ENCODE measurements around the gene HCN3. TPM values are rescaled to one million over a fixed set of nuclear protein-coding genes. Genes with fewer than 3 reads are reported as not detected.

The HCN3 gene
- total and polyA plus RNA-seq, 2 donors (not counting 3 experiments of a cell fraction or from before 2014, with no cell fraction given) = 3.3 to 4.1 TPM

DNA sequence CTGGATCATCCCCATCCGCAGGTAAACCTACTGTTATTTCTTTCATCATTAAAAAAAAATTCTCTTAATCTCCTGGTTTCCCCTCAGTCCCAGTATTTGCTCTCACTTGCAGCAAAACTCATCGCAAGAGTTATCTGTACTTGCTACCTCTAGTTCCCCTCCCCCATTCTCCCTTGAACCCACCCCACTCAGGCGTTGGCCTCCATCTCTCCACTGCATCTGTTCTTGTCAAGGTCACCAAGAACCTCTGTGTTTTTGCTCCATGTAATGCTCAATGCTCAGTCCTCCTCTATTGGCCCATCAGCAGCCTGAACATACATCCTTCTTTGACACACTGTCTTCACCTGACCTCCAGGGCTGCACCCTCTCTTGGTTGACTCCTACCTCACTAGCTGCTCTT, 19.4 kb downstream of the HCN3 start:
- no peak overlapping the region for H3K4me2 ChIP-seq (ENCODE audit: insufficient read depth, low read length)
- TF ChIP-seq MYC (IDR thresholded peaks at IDR 0.05; ENCODE audit: low read depth, low read length) (no peak), JUN (IDR thresholded peaks at IDR 0.05; ENCODE audit: borderline replicate concordance, insufficient read depth, insufficient read length, low read depth) (no peak), EZH2 (IDR thresholded peaks at IDR 0.05; ENCODE audit: borderline replicate concordance, low read depth, low read length, severe bottlenecking) (no peak), FOS (IDR thresholded peaks at IDR 0.05; ENCODE audit: borderline replicate concordance, insufficient read depth, low read length) (no peak), GATA2 (IDR thresholded peaks at IDR 0.05; ENCODE audit: insufficient read depth, insufficient read length, low read depth, low read length) (no peak)
- TF ChIP-seq, protein P1, sequence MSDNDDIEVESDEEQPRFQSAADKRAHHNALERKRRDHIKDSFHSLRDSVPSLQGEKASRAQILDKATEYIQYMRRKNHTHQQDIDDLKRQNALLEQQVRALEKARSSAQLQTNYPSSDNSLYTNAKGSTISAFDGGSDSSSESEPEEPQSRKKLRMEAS (IDR thresholded peaks at IDR 0.05; ENCODE audit: insufficient read depth, insufficient read length) = no peak
- no peaks in the 10 kb centered on the region for H3K4me1 ChIP-seq (ENCODE audit: control insufficient read depth, extremely low read depth, insufficient read depth, low read length)
- no peak for DNase-seq (ENCODE audit: low read depth, low spot score)
- H3K9ac ChIP-seq (replicated peaks; ENCODE audit: extremely low read depth, insufficient read depth, low read length) = no peak overlapping the region
- no peak for FAIRE-seq
- no peaks in the 10 kb centered on the region for H3K9me1 ChIP-seq (replicated peaks; ENCODE audit: control insufficient read depth, extremely low read depth, insufficient read depth, low read length)
- H2AFZ ChIP-seq (ENCODE audit: low read depth, low read length) = no peak overlapping the region
- no peak overlapping the region for H3K4me3 ChIP-seq (replicated peaks in 1 of 3; ENCODE audit: insufficient read depth in 1 of 3, low read depth in 1 of 3, low read length in 3 of 3)
- dilution Hi-C loops (cut with MboI; ENCODE audit: extremely low pct_ligation_motif_present, low sequenced_read_pairs) (no loop called here), intact Hi-C loops (cut with micrococcal nuclease) (no loop called here)
- H4K20me1 ChIP-seq (replicated peaks; ENCODE audit: control insufficient read depth, extremely low read depth, insufficient read depth, low read length) = no peaks in the 10 kb centered on the region
- ChIA-PET CTCF (interaction anchor here (0.5 kb wide), 1 partner anchor 19 kb away, joined by 3 read pairs; no protein-coding TSS in a partner anchor), POLR2A (no interaction called here)
- H3K27me3 ChIP-seq (ENCODE audit: control insufficient read depth in 2 of 2, insufficient read depth in 2 of 2, low read length in 2 of 2) = peaks cover 36 to 40% of the 10 kb centered on the region in 2 experiments
- H3K9me3 ChIP-seq (replicated peaks; ENCODE audit: control insufficient read depth, insufficient read depth, low read length) = no peaks in the 10 kb centered on the region
- no peaks in the 10 kb centered on the region for H3K79me2 ChIP-seq (ENCODE audit: control insufficient read depth, insufficient read depth, low read length)
- H3K36me3 ChIP-seq (ENCODE audit: control insufficient read depth in 2 of 2, extremely low read depth in 1 of 2, insufficient read depth in 2 of 2, low read length in 2 of 2) = no peaks in the 10 kb centered on the region
- H3K27ac ChIP-seq (ENCODE audit: insufficient read depth, low read depth, low read length) = no peak overlapping the region
- BruUV-seq (replicated peaks) = no TSS peak

DNA sequence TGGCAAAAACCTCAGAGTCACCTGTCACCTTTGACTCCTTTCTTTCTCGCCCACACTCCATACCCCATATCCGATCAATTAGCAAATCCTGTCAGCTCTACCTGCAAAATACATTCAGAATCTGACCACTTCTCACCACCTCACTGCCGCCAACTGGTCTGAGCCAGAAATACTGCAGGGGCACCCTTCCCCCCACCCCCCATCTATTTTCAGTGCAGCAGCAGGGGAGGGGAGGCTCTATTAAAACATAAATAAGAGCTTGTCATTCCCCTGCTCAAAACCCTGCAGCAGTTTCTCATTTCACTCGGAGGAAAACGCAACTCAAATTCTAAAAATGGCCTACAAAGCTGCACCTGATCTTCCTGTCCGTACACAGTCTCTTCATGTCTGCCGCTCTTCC, 20.1 kb downstream of the HCN3 start:
- H3K4me3 ChIP-seq (replicated peaks in 1 of 3; ENCODE audit: insufficient read depth in 1 of 3, low read depth in 1 of 3, low read length in 3 of 3) = no peak overlapping the region
- TF ChIP-seq FOS (IDR thresholded peaks at IDR 0.05; ENCODE audit: borderline replicate concordance, insufficient read depth, low read length) = no peak
- TF ChIP-seq MYC (IDR thresholded peaks at IDR 0.05; ENCODE audit: low read depth, low read length) = no peak
- TF ChIP-seq POLR2A (IDR thresholded peaks at IDR 0.05; ENCODE audit: low read depth, low read length) = no peak
- TF ChIP-seq EZH2 (IDR thresholded peaks at IDR 0.05; ENCODE audit: borderline replicate concordance, low read depth, low read length, severe bottlenecking) = no peak
- TF ChIP-seq GATA2 (IDR thresholded peaks at IDR 0.05; ENCODE audit: insufficient read depth, insufficient read length, low read depth, low read length) = no peak
- TF ChIP-seq, protein P1 (IDR thresholded peaks at IDR 0.05; ENCODE audit: insufficient read depth, insufficient read length) = no peak
- no peak for TF ChIP-seq JUN (IDR thresholded peaks at IDR 0.05; ENCODE audit: borderline replicate concordance, insufficient read depth, insufficient read length, low read depth)
- TF ChIP-seq, protein P2, sequence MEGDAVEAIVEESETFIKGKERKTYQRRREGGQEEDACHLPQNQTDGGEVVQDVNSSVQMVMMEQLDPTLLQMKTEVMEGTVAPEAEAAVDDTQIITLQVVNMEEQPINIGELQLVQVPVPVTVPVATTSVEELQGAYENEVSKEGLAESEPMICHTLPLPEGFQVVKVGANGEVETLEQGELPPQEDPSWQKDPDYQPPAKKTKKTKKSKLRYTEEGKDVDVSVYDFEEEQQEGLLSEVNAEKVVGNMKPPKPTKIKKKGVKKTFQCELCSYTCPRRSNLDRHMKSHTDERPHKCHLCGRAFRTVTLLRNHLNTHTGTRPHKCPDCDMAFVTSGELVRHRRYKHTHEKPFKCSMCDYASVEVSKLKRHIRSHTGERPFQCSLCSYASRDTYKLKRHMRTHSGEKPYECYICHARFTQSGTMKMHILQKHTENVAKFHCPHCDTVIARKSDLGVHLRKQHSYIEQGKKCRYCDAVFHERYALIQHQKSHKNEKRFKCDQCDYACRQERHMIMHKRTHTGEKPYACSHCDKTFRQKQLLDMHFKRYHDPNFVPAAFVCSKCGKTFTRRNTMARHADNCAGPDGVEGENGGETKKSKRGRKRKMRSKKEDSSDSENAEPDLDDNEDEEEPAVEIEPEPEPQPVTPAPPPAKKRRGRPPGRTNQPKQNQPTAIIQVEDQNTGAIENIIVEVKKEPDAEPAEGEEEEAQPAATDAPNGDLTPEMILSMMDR (IDR thresholded peaks at IDR 0.05; ENCODE audit: extremely low read depth in 1 of 2, insufficient read depth in 1 of 2, low read depth in 1 of 2, low read length in 2 of 2) = no peak
- no peak for FAIRE-seq
- POLR2A ChIA-PET = no interaction called here
- dilution Hi-C loops (cut with MboI; ENCODE audit: extremely low pct_ligation_motif_present, low sequenced_read_pairs) (no loop called here), intact Hi-C loops (cut with micrococcal nuclease) (no loop called here)
- peaks cover 36 to 40% of the 10 kb centered on the region in 2 experiments for H3K27me3 ChIP-seq (ENCODE audit: control insufficient read depth in 2 of 2, insufficient read depth in 2 of 2, low read length in 2 of 2)
- H3K36me3 ChIP-seq (ENCODE audit: control insufficient read depth in 2 of 2, extremely low read depth in 1 of 2, insufficient read depth in 2 of 2, low read length in 2 of 2) = no peaks in the 10 kb centered on the region
- no peak overlapping the region for H3K27ac ChIP-seq (ENCODE audit: insufficient read depth, low read depth, low read length)
- no TSS peak for BruUV-seq (replicated peaks)
- no peaks in the 10 kb centered on the region for H4K20me1 ChIP-seq (replicated peaks; ENCODE audit: control insufficient read depth, extremely low read depth, insufficient read depth, low read length)
- no peak for DNase-seq (ENCODE audit: low read depth, low spot score)
- no peaks in the 10 kb centered on the region for H3K79me2 ChIP-seq (ENCODE audit: control insufficient read depth, insufficient read depth, low read length)
- H3K9me3 ChIP-seq (replicated peaks; ENCODE audit: control insufficient read depth, insufficient read depth, low read length) = no peaks in the 10 kb centered on the region
- no peak overlapping the region for H2AFZ ChIP-seq (ENCODE audit: low read depth, low read length)
- H3K9ac ChIP-seq (replicated peaks; ENCODE audit: extremely low read depth, insufficient read depth, low read length) = no peak overlapping the region
- no peak overlapping the region for H3K4me2 ChIP-seq (ENCODE audit: insufficient read depth, low read length)
- H3K9me1 ChIP-seq (replicated peaks; ENCODE audit: control insufficient read depth, extremely low read depth, insufficient read depth, low read length) = no peaks in the 10 kb centered on the region
- CTCF ChIA-PET = no interaction called here
- no peaks in the 10 kb centered on the region for H3K4me1 ChIP-seq (ENCODE audit: control insufficient read depth, extremely low read depth, insufficient read depth, low read length)
